ENCODE results near the gene FAM216B.

DNA sequence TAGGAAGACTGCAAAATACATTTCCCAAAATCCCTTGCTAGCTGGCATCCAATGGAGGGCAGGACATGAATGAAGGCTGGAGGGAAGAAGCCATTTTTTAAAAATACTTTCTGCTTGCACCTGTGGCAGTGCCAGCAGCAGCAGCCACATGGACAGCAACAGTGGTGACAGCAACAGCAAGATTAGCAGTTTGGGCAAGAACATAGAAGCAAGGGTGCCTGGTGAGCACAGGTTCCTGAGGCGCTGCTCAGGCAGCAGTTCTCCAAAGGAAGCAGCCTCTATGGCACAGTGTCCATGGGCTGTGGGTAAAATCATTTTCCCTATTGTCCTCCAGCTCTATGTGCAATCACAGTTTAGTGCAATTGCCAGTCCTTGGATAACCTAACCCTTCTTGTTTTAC lies 1.3 kb upstream of the FAM216B start:
- TF ChIP-seq, protein P1, sequence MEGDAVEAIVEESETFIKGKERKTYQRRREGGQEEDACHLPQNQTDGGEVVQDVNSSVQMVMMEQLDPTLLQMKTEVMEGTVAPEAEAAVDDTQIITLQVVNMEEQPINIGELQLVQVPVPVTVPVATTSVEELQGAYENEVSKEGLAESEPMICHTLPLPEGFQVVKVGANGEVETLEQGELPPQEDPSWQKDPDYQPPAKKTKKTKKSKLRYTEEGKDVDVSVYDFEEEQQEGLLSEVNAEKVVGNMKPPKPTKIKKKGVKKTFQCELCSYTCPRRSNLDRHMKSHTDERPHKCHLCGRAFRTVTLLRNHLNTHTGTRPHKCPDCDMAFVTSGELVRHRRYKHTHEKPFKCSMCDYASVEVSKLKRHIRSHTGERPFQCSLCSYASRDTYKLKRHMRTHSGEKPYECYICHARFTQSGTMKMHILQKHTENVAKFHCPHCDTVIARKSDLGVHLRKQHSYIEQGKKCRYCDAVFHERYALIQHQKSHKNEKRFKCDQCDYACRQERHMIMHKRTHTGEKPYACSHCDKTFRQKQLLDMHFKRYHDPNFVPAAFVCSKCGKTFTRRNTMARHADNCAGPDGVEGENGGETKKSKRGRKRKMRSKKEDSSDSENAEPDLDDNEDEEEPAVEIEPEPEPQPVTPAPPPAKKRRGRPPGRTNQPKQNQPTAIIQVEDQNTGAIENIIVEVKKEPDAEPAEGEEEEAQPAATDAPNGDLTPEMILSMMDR (conservative IDR thresholded peaks at IDR 0.05; ENCODE audit: low read depth in 2 of 2), result no peak
- TF ChIP-seq EZH2phosphoT487 (IDR thresholded peaks at IDR 0.05; ENCODE audit: unreplicated experiment), result no peak
- no peak for TF ChIP-seq CREB1 (CRISPR knock-in tag; IDR thresholded peaks at IDR 0.05; ENCODE audit: low read depth)
- TF ChIP-seq NANOG (IDR thresholded peaks at IDR 0.05; ENCODE audit: borderline replicate concordance), result no peak
- no peak for TF ChIP-seq POLR2AphosphoS5 (IDR thresholded peaks at IDR 0.05; ENCODE audit: low read depth)

Data from GM23338 (cell line).